ENCODE data around the gene XK.

DNA sequence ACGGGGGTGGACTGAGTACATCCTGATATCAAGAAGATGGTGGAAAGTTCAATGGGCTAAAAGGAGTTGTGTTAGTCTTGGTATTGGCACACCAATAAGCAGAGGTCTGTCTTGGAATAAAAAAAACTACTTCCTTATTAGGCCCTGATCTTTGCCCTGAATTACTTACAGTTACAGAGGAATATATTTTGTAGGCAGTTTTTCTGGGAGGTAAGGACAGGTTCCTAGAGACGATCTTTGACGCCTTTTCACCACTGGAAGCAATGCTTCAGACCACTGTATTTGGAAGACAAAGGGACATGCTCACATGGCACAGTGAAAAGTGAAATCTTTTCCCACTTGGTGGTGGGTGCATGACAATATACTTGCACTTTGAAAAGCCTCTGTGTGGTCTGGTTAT lies 618 bp upstream of the XK start:
- TF ChIP-seq, protein P1, sequence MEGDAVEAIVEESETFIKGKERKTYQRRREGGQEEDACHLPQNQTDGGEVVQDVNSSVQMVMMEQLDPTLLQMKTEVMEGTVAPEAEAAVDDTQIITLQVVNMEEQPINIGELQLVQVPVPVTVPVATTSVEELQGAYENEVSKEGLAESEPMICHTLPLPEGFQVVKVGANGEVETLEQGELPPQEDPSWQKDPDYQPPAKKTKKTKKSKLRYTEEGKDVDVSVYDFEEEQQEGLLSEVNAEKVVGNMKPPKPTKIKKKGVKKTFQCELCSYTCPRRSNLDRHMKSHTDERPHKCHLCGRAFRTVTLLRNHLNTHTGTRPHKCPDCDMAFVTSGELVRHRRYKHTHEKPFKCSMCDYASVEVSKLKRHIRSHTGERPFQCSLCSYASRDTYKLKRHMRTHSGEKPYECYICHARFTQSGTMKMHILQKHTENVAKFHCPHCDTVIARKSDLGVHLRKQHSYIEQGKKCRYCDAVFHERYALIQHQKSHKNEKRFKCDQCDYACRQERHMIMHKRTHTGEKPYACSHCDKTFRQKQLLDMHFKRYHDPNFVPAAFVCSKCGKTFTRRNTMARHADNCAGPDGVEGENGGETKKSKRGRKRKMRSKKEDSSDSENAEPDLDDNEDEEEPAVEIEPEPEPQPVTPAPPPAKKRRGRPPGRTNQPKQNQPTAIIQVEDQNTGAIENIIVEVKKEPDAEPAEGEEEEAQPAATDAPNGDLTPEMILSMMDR (IDR thresholded peaks at IDR 0.05) = no peak
- TF ChIP-seq POLR2A (IDR thresholded peaks at IDR 0.05) (no peak), EP300 (IDR thresholded peaks at IDR 0.05; ENCODE audit: low read depth) (no peak)
